Left cardiac atrium (tissue), 4 donors: ENCODE data around the gene RANBP1. TPM values are rescaled to one million over a fixed set of nuclear protein-coding genes. Genes with fewer than 3 reads are reported as not detected.
A peak's percentile ranks its signal among the peaks of the same experiment; 100 is the strongest.
"Not testable (repeated sequence)": the region's sequence is repeated elsewhere in the genome, so short reads cannot be mapped to it uniquely, and the experiment has no call there.

Experiments used
- ATAC-seq, 2 donors: fragments of 200-7000 bp; cut with Tn5 transposase; one replicate each; pipeline ENCODE4 v1.9.1; 2020; ENCODE audit warnings: mild to moderate bottlenecking in 2 of 2, moderate library complexity in 2 of 2
- DNase-seq: peaks from one replicate; pipeline ENCODE4 v3.0.0-alpha.2; 2020
- intact Hi-C, 2 donors: fragments of 100-400 bp; cut with DNase I; formaldehyde crosslinking; loops; one replicate each; pipeline versions ENCODE4 v1.14.1 to v1.15.1; 2022 to 2023
- long read RNA-seq: library from polyadenylated mRNA; unstranded; transcript quantifications from one replicate; pipeline ENCODE4 v2.0.0, GENCODE V29; 2021
- total RNA-seq, 2 donors: library from RNA; stranded (reverse); fragmentation: NEBNext Ultra II Directional; extraction: Animal tissue kit (Norgen Biotek cat#: 25700); gene quantifications; one replicate each; pipeline ENCODE4 v1.2.1, GENCODE V29; 2021
- donor health status: DM: no; HTN: yes; CAD: no.
- donor health status: DM: no; HTN: yes; CAD: no; lungs with severe emphysema.
- donor health status: DM: yes; HTN: yes; CAD: no.
- donor health status: Dilated cardiomyopathy.

Gene RANBP1
- 10 to 100 TPM; 38.3 to 50.4 TPM for total RNA-seq
- long read RNA-seq, transcript RANBP1-202 (6 exons, 1,132 nt) = minor isoform, 8 of 24 reads
- long read RNA-seq, transcript RANBP1-201 (6 exons, 837 nt) = major isoform, 10 of 24 reads
- long read RNA-seq, partial matches to known transcripts = 4 of 24 reads
- long read RNA-seq, other reads (novel, unspliced or antisense) = 1 of 24 reads

GRCh38 chr22:20115691-20116375 is at the start of gene RANBP1:
Gene RANBP1 (plus strand): TSS chr22:20116104. CDS start chr22:20116185, 81 bp downstream.
- peak; percentile 24 for DNase-seq
- intact Hi-C loops = loop anchor here in 1 of 2 donors (10.0 kb wide), 2 partner anchors 81 to 141 kb away; no protein-coding TSS in a partner anchor
- no peak for ATAC-seq

GRCh38 chr22:20066617-20067383 is 49.1 kb upstream of the RANBP1 start:
- DNase-seq (no peak), ATAC-seq (no peak)
- intact Hi-C loops = no loop called here

- DNase-seq, ATAC-seq, intact Hi-C loops: not testable (repeated sequence)
Measured at GRCh38 chr22:20067384-20067682, 48.6 kb upstream of the RANBP1 start.

GRCh38 chr22:20068640-20069039 is 47.3 kb upstream of the RANBP1 start:
- ATAC-seq = no peak
- intact Hi-C loops = no loop called here
- DNase-seq = no peak

- ATAC-seq (no peak), DNase-seq (no peak)
- intact Hi-C loops = no loop called here
Measured at GRCh38 chr22:20069331-20070042, 46.4 kb upstream of the RANBP1 start.

GRCh38 chr22:20071524-20071972 is 44.4 kb upstream of the RANBP1 start:
- no peak for ATAC-seq
- no peak for DNase-seq
- intact Hi-C loops = no loop called here

- no peak for ATAC-seq
- intact Hi-C loops = no loop called here
- no peak for DNase-seq
Measured at GRCh38 chr22:20076627-20077172, 39.2 kb upstream of the RANBP1 start.

- DNase-seq (peak; percentile 94), ATAC-seq (peak; percentile 97)
- intact Hi-C loops = no loop called here
Measured at GRCh38 chr22:20079745-20080444, 36.0 kb upstream of the RANBP1 start, which contains the start of gene DGCR8. Gene DGCR8 (plus strand): TSS chr22:20080241. CDS start chr22:20085964, 5,723 bp downstream.

GRCh38 chr22:20080445-20080775 is 35.5 kb upstream of the RANBP1 start:
- DNase-seq (peak; percentile 73), ATAC-seq (peak; percentile 64 to 66)
- intact Hi-C loops = no loop called here

GRCh38 chr22:20080776-20081654 is 34.9 kb upstream of the RANBP1 start:
- DNase-seq (peak; percentile 49), ATAC-seq (peak; percentile 3 to 10)
- intact Hi-C loops = no loop called here

- intact Hi-C loops = no loop called here
- no peak for DNase-seq
- no peak for ATAC-seq
Measured at GRCh38 chr22:20083157-20083890, 32.6 kb upstream of the RANBP1 start.

GRCh38 chr22:20083891-20084546 is 31.9 kb upstream of the RANBP1 start:
- no peak for DNase-seq
- intact Hi-C loops = no loop called here
- no peak for ATAC-seq

GRCh38 chr22:20084547-20085413 is 31.1 kb upstream of the RANBP1 start:
- intact Hi-C loops = no loop called here

GRCh38 chr22:20085651-20086050 is 30.3 kb upstream of the RANBP1 start:
- ATAC-seq (no peak), DNase-seq (no peak)
- intact Hi-C loops = no loop called here

More at GRCh38 chr22:20084547-20085413, 31.1 kb upstream of the RANBP1 start:
- ATAC-seq (no peak), DNase-seq (peak; percentile 46)

GRCh38 chr22:20086101-20086599 is 29.8 kb upstream of the RANBP1 start:
- ATAC-seq = no peak
- DNase-seq = no peak
- intact Hi-C loops = no loop called here
